Common myeloid progenitor, CD34-positive (primary cell): Measurements from ENCODE around the gene KIF4A.
A peak's percentile ranks its signal among the peaks of the same experiment; 100 is the strongest.

ENCODE experiments used
- CTCF ChIA-PET: fragments of 350-600 bp; sonication (Branson Sonifier 250); formaldehyde crosslinking; loops from one replicate; lab custom pipeline; 2021; ENCODE audit warnings: antibody characterized with exemption; lab: Charles Lee
- POLR2A ChIA-PET: fragments of 350-600 bp; sonication (Branson Sonifier 250); formaldehyde crosslinking; loops from one replicate; lab custom pipeline; 2021; ENCODE audit warnings: antibody characterized with exemption; lab: Charles Lee
- DNase-seq, 3 donors: peaks; one replicate each; pipeline versions ENCODE4 v3.0.0 to v3.0.0-alpha.2; 2013
- H3K27ac ChIP-seq, 2 experiments: 1 replicate in 1 of 2; 2 replicates in 1 of 2; pipeline ENCODE4 v1.7.0; 2013; ENCODE audit warnings: inconsistent platforms in 2 of 2, low read length in 2 of 2, mild to moderate bottlenecking in 2 of 2, low read depth in 1 of 2, moderate library complexity in 1 of 2; ENCODE audit not compliant: severe bottlenecking in 2 of 2, insufficient read depth in 1 of 2, poor library complexity in 1 of 2
- H3K27me3 ChIP-seq, 5 experiments: replicated peaks in 2 of 5; 1 replicate in 3 of 5; 2 replicates in 2 of 5; pipeline versions ENCODE4 v1.6.1 to v1.7.0; 2013; ENCODE audit warnings: low read length in 4 of 5, mild to moderate bottlenecking in 2 of 5, moderate library complexity in 2 of 5, inconsistent platforms in 1 of 5; ENCODE audit not compliant: insufficient read depth in 5 of 5, control insufficient read depth in 4 of 5
- H3K36me3 ChIP-seq, 4 experiments: 1 replicate in 2 of 4; 2 replicates in 2 of 4; pipeline versions ENCODE4 v1.6.1 to v1.7.0; 2013; ENCODE audit warnings: low read length in 3 of 4, control low read depth in 1 of 4, mild to moderate bottlenecking in 1 of 4; ENCODE audit not compliant: control insufficient read depth in 4 of 4, insufficient read depth in 4 of 4
- H3K4me1 ChIP-seq, 4 experiments: 1 replicate in 3 of 4; 2 replicates in 1 of 4; pipeline versions ENCODE4 v1.6.1 to v1.7.1; 2013; ENCODE audit warnings: low read length in 3 of 4, mild to moderate bottlenecking in 3 of 4, control low read depth in 1 of 4, inconsistent platforms in 1 of 4, moderate library complexity in 1 of 4; ENCODE audit not compliant: control insufficient read depth in 4 of 4, insufficient read depth in 4 of 4; ENCODE audit errors: control extremely low read depth in 1 of 4
- H3K4me3 ChIP-seq, 7 experiments: 1 replicate in 4 of 7; 2 replicates in 3 of 7; pipeline versions ENCODE4 v1.5.1 to v1.7.0; 2013; ENCODE audit warnings: mild to moderate bottlenecking in 7 of 7, low read length in 6 of 7, moderate library complexity in 6 of 7, inconsistent platforms in 2 of 7, low read depth in 2 of 7, control low read depth in 1 of 7; ENCODE audit not compliant: insufficient read depth in 4 of 7, control insufficient read depth in 1 of 7; ENCODE audit errors: extremely low read depth in 1 of 7
- H3K9me3 ChIP-seq, 5 experiments: 1 replicate in 4 of 5; 2 replicates in 1 of 5; pipeline versions ENCODE4 v1.6.1 to v1.7.1; 2013; ENCODE audit warnings: low read length in 4 of 5, mild to moderate bottlenecking in 2 of 5, inconsistent platforms in 1 of 5, low read depth in 1 of 5, moderate library complexity in 1 of 5; ENCODE audit not compliant: control insufficient read depth in 4 of 5, insufficient read depth in 2 of 5; ENCODE audit errors: control extremely low read depth in 1 of 5
- WGBS: methylation state at CpG from one replicate; pipeline ENCODE4 v1.1.5; 2013; ENCODE audit not compliant: insufficient coverage; 5-methylcytosine and 5-hydroxymethylcytosine counted together

The KIF4A gene

GRCh38 chrX:70427365-70427764 lies 137.5 kb downstream of the KIF4A start:
- H3K36me3 ChIP-seq: no peaks in the 10 kb centered on the region
- no peak for DNase-seq
- peaks cover 0 to 2% (median 0%) of the 10 kb centered on the region in 4 experiments for H3K4me1 ChIP-seq
- WGBS: 60% methylated on average over 2 of the region's 2 CpGs
- H3K27ac ChIP-seq: no peak overlapping the region
- H3K27me3 ChIP-seq: peaks cover 0 to 13% (median 0%) of the 10 kb centered on the region in 5 experiments
- POLR2A ChIA-PET: no interaction called here
- no peaks in the 10 kb centered on the region for H3K9me3 ChIP-seq
- no peak overlapping the region for H3K4me3 ChIP-seq
- CTCF ChIA-PET: interaction anchor here (1.8 kb wide), 1 partner anchor 24 kb away, joined by 4 read pairs; no protein-coding TSS in a partner anchor

GRCh38 chrX:70429759-70430158 lies 139.9 kb downstream of the KIF4A start:
- H3K27ac ChIP-seq: no peak overlapping the region
- POLR2A ChIA-PET: no interaction called here
- CTCF ChIA-PET: no interaction called here
- DNase-seq: no peak
- peaks cover 0 to 8% (median 0%) of the 10 kb centered on the region in 5 experiments for H3K27me3 ChIP-seq
- no peak overlapping the region for H3K4me3 ChIP-seq
- WGBS: no CpG with 5 or more reads among the region's 6 CpGs
- H3K36me3 ChIP-seq: no peaks in the 10 kb centered on the region
- H3K4me1 ChIP-seq: peaks cover 0 to 9% (median 7%) of the 10 kb centered on the region in 4 experiments
- no peaks in the 10 kb centered on the region for H3K9me3 ChIP-seq

DNA sequence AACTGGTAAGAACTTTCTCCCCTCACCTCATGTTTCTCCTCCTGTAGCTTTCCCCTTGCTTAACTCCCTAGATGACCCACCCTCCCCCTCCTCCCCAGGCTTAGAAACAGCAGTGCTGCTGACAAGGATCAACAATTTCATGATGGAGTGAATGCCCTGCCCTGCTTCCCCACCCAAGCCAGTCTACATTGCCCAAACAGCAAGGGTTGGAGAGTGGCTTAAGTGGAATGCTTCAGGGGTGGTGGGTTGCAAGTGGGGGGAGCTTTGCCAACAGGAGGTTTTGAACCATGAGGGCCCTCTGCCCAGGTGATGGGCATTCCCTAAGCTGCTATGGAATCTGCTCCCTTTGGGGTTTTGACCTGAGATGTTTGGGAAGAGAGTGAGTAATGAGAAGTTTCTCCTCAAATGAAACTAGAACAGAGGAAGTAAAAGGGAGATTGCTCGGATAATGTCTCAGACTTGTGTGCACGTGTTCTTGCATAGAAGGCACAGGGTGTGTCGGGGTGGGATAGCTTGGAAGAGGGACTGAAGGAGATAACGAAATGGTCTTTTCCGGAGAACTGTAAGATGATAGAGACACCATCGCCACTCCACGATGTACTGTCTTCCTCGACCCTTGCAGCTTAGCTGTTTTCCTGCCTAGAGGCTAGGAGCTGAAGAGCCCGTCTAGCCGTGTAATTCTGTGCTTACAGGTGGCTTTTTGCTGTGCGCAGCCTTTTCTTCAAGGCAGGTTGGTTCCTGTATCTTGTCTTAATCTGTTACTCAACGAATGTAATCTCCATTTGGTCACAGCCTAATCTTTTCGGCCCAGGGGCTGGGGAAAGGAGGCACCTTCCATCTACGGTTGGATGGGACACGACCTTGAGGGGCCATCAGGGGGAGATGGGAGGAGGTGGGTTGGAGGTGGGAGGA lies 143.3 kb downstream of the KIF4A start:
- POLR2A ChIA-PET: interaction anchor here (0.5 to 0.6 kb wide), 2 partner anchors 78 to 254 kb away, joined by 3 to 4 read pairs; no protein-coding TSS in a partner anchor
- CTCF ChIA-PET: interaction anchor here (0.5 to 3.1 kb wide), 10 partner anchors 10 to 545 kb away, joined by 3 to 16 read pairs (median 3); partner anchors contain the start of genes DLG3 and GDPD2
- peaks cover 0 to 13% (median 0%) of the 10 kb centered on the region in 5 experiments for H3K27me3 ChIP-seq
- peaks cover 0 to 18% (median 14%) of the 10 kb centered on the region in 4 experiments for H3K4me1 ChIP-seq
- no peak overlapping the region for H3K27ac ChIP-seq
- H3K4me3 ChIP-seq: peak overlapping the region in 6 of 7 experiments; percentile 47 to 77 (median 64)
- H3K9me3 ChIP-seq: no peaks in the 10 kb centered on the region
- WGBS: 71% methylated on average over 12 of the region's 15 CpGs
- DNase-seq: no peak
- no peaks in the 10 kb centered on the region for H3K36me3 ChIP-seq

GRCh38 chrX:70433848-70434351 lies 144.0 kb downstream of the KIF4A start:
- no peak overlapping the region for H3K27ac ChIP-seq
- peak overlapping the region; percentile 47 to 77 (median 61) for H3K4me3 ChIP-seq
- peaks cover 0 to 22% (median 16%) of the 10 kb centered on the region in 4 experiments for H3K4me1 ChIP-seq
- no peaks in the 10 kb centered on the region for H3K36me3 ChIP-seq
- peaks cover 0 to 13% (median 0%) of the 10 kb centered on the region in 5 experiments for H3K27me3 ChIP-seq
- ChIA-PET POLR2A (interaction anchor here (0.5 kb wide), 1 partner anchor 79 kb away, joined by 3 read pairs; no protein-coding TSS in a partner anchor), CTCF (interaction anchor here (0.9 to 3.1 kb wide), 8 partner anchors 9 to 116 kb away, joined by 3 to 16 read pairs (median 4); partner anchors contain the start of genes DLG3 and GDPD2)
- 34% methylated on average over 27 of the region's 37 CpGs for WGBS
- no peaks in the 10 kb centered on the region for H3K9me3 ChIP-seq
- DNase-seq: peak in 2 of 3 donors; percentile 72 to 77

DNA sequence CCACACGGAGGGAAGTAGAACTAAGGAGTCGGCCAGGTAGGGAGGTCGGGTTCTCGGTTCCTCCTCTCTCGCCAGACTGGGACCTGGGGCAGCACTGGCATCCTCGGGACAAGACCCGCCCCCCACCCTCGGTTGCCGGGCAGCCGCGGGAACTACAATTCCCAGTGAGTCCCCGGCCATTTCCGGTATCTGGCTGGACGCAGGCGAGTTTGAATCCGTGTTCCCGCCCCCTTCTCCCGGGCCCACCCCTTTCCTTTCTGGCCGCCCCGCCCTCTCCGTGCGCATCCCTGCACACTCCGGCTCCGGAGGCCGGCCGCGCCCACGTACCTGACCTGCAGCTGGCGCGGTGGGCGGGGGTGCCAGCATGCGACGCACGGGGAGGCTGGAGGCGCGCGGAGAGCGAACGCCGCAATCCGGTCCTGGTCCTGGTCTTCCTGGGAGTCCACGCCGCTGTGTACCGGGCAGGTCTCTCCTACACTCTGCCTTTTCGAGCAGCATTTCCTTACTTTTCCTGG lies 144.5 kb downstream of the KIF4A start:
- POLR2A ChIA-PET: no interaction called here
- WGBS: 47% methylated on average over 39 of the region's 45 CpGs
- H3K36me3 ChIP-seq: no peaks in the 10 kb centered on the region

GRCh38 chrX:70434914-70435586 lies 145.1 kb downstream of the KIF4A start:
- peak overlapping the region in 6 of 7 experiments; percentile 44 to 77 (median 64) for H3K4me3 ChIP-seq
- peaks cover 0 to 26% (median 20%) of the 10 kb centered on the region in 4 experiments for H3K4me1 ChIP-seq
- POLR2A ChIA-PET: interaction anchor here (0.7 kb wide), 1 partner anchor 9 kb away, joined by 3 read pairs; no protein-coding TSS in a partner anchor
- H3K9me3 ChIP-seq: no peaks in the 10 kb centered on the region
- peak in 2 of 3 donors; percentile 67 to 75 for DNase-seq
- H3K36me3 ChIP-seq: no peaks in the 10 kb centered on the region
- no peak overlapping the region for H3K27ac ChIP-seq
- 54% methylated on average over 16 of the region's 17 CpGs for WGBS
- peaks cover 0 to 13% (median 0%) of the 10 kb centered on the region in 5 experiments for H3K27me3 ChIP-seq
- CTCF ChIA-PET: interaction anchor here (1.3 to 3.1 kb wide), 7 partner anchors 8 to 230 kb away, joined by 3 to 14 read pairs (median 9); partner anchors contain the start of genes DLG3 and GDPD2

More for the DNA sequence above, 144.5 kb downstream of the KIF4A start:
- peak in 2 of 3 donors; percentile 23 to 25 for DNase-seq
- H3K9me3 ChIP-seq: no peaks in the 10 kb centered on the region
- CTCF ChIA-PET: interaction anchor here (1.3 to 3.1 kb wide), 7 partner anchors 8 to 105 kb away, joined by 3 to 16 read pairs (median 12); partner anchors contain the start of genes DLG3 and GDPD2
- no peak overlapping the region for H3K27ac ChIP-seq
- H3K4me3 ChIP-seq: peak overlapping the region; percentile 47 to 77 (median 61)
- peaks cover 0 to 13% (median 0%) of the 10 kb centered on the region in 5 experiments for H3K27me3 ChIP-seq
- H3K4me1 ChIP-seq: peaks cover 0 to 26% (median 20%) of the 10 kb centered on the region in 4 experiments
